ENCODE measurements around the gene PLOD3. TPM values are rescaled to one million over a fixed set of nuclear protein-coding genes. Genes with fewer than 3 reads are reported as not detected.

Gene PLOD3
- total and polyA plus RNA-seq, 2 of the 8 experiments (the other 6 are each of a cell fraction or from before 2014, with no cell fraction given), result 28.4 to 47.2 TPM

DNA sequence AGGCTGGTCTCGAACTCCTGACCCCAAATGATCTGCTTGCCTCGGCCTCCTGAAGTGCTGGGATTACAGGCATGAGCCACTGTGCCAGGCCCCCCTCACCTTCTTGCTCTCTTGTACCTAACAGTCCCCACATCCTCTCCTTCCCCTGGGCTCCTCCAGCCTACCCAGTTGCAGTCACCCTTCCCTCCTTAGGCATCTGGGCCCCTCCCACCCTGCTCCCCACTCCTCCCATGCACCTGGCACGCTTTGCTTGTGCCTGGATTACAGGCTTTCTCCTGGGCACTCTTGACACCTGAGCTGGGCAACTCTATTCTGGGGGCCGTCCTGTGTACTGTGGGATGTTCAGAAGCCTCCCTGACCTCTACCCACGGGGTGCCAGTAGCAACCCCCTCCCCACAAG, 17.3 kb upstream of the PLOD3 start:
- H3K4me3 ChIP-seq (ENCODE audit: extremely low read depth in 1 of 4, insufficient read depth in 2 of 4, low read depth in 3 of 4, low read length in 4 of 4), result no peak overlapping the region
- no peak overlapping the region for H3K56ac ChIP-seq (replicated peaks; ENCODE audit: insufficient read length, low read depth, low read length)
- 0 out of 2 replicates have a peak overlapping the region, but pooled peaks have one; percentile 75 for H2BK15ac ChIP-seq (ENCODE audit: low read length)
- 0 out of 2 replicates have a peak overlapping the region, but pooled peaks have one; percentile 29 for H2AK5ac ChIP-seq (ENCODE audit: low read depth, low read length)
- TF ChIP-seq PHF8 (conservative IDR thresholded peaks at IDR 0.05; ENCODE audit: low read depth, low read length) (no peak), NRF1 (IDR thresholded peaks at IDR 0.05; ENCODE audit: low read depth, low read length) (no peak), POLR2AphosphoS5 (IDR thresholded peaks at IDR 0.05; ENCODE audit: low read depth, low read length) (no peak), RNF2 (IDR thresholded peaks at IDR 0.05; ENCODE audit: borderline replicate concordance, low read depth, low read length, missing control alignments, poor library complexity, severe bottlenecking) (no peak), SP4 (IDR thresholded peaks at IDR 0.05; ENCODE audit: low read length) (no peak)
- H3K18ac ChIP-seq (ENCODE audit: extremely low read depth, low read length), result no peak overlapping the region
- ChIA-PET POLR2A (ENCODE audit: partially characterized antibody) (interaction anchor here (0.7 to 3.9 kb wide), 7 partner anchors 8 to 72 kb away, joined by 3 to 23 read pairs (median 4); partner anchors contain the start of gene FIS1), CTCF (ENCODE audit: partially characterized antibody) (interaction anchor here (0.6 to 6.5 kb wide), 25 partner anchors 8 to 272 kb away, joined by 3 to 69 read pairs (median 4); partner anchors contain the start of genes FIS1, PLOD3, TRIM56 and ZNHIT1)
- H3K23me2 ChIP-seq (ENCODE audit: low read depth, low read length), result peaks cover 6% of the 10 kb centered on the region; the same call in 1 of the 2 replicates
- H3K79me2 ChIP-seq (ENCODE audit: control insufficient read depth in 1 of 2, insufficient read depth in 2 of 2, low read length in 2 of 2), result no peaks in the 10 kb centered on the region
- no peak overlapping the region for H3K9ac ChIP-seq (replicated peaks in 1 of 4; ENCODE audit: extremely low read depth in 1 of 4, low read depth in 3 of 4, low read length in 3 of 4)
- H4K8ac ChIP-seq (ENCODE audit: extremely low read depth, insufficient read depth, low read length), result no peak overlapping the region
- WGBS, 2 experiments (ENCODE audit: extremely low coverage in 1 of 2, insufficient coverage in 1 of 2, insufficient read length in 1 of 2, insufficient replicate concordance in 2 of 2, low coverage in 1 of 2, low lambda C conversion rate in 2 of 2, missing lambda C conversion rate in 1 of 2), result 80% methylated on average over 5 of the region's 5 CpGs; no CpG with 5 or more reads in 1 of the 2 experiments
- H3K27me3 ChIP-seq (replicated peaks in 1 of 4; ENCODE audit: control insufficient read depth in 3 of 4, extremely low read depth in 1 of 4, insufficient read depth in 3 of 4, low read length in 3 of 4), result no peaks in the 10 kb centered on the region
- H3K14ac ChIP-seq (ENCODE audit: insufficient read length), result no peak overlapping the region
- H3K27ac ChIP-seq (ENCODE audit: low read depth, low read length), result no peak overlapping the region
- no peaks in the 10 kb centered on the region for H3K79me1 ChIP-seq (ENCODE audit: low read depth, low read length)
- FAIRE-seq (no peak), DNase-seq (ENCODE audit: low read depth in 1 of 2, low spot score in 2 of 2) (peak in 1 of 2 experiments; percentile 50)
- H2BK120ac ChIP-seq (replicated peaks; ENCODE audit: low read depth, low read length), result no peak overlapping the region
- no peak overlapping the region for H2BK12ac ChIP-seq (ENCODE audit: low read depth, low read length)
- H2AFZ ChIP-seq (ENCODE audit: low read length), result no peak overlapping the region
- peaks cover 0 to 11% of the 10 kb centered on the region in 2 experiments for H4K20me1 ChIP-seq (replicated peaks in 1 of 2; ENCODE audit: control insufficient read depth in 1 of 2, insufficient read depth in 2 of 2, low read length in 2 of 2)
- H3K23ac ChIP-seq (ENCODE audit: insufficient read length), result no peak overlapping the region
- H4K5ac ChIP-seq (ENCODE audit: insufficient read length, low read depth, low read length), result no peak overlapping the region
- H3K36me3 ChIP-seq (ENCODE audit: control insufficient read depth in 2 of 4, insufficient read depth in 4 of 4, low read length in 3 of 4), result no peaks in the 10 kb centered on the region; a peak in 3 of 8 replicates
- H3K4ac ChIP-seq (replicated peaks; ENCODE audit: insufficient read length, low read depth, low read length), result no peak overlapping the region
- no peak overlapping the region for H3K4me2 ChIP-seq (ENCODE audit: insufficient read depth in 1 of 2, low read depth in 2 of 2, low read length in 2 of 2)
- no peak overlapping the region for H4K91ac ChIP-seq (replicated peaks; ENCODE audit: insufficient read length, low read length)
- H3K9me3 ChIP-seq (ENCODE audit: insufficient read depth in 2 of 2, low read depth in 1 of 2, low read length in 1 of 2), result no peaks in the 10 kb centered on the region
- peaks cover 0 to 24% (median 12%) of the 10 kb centered on the region in 4 experiments; a peak in 6 of 7 replicates for H3K4me1 ChIP-seq (replicated peaks in 1 of 4; ENCODE audit: control insufficient read depth in 3 of 4, insufficient read depth in 4 of 4, low read length in 3 of 4)
- H2BK20ac ChIP-seq (ENCODE audit: low read length), result no peak overlapping the region
- no peak overlapping the region for H2BK5ac ChIP-seq (ENCODE audit: low read depth, low read length)
